ENCODE measurements around the gene PTCH1. TPM values are rescaled to one million over a fixed set of nuclear protein-coding genes. Genes with fewer than 3 reads are reported as not detected.

The PTCH1 gene
- total RNA-seq, 1 donor: 1.7 TPM

DNA sequence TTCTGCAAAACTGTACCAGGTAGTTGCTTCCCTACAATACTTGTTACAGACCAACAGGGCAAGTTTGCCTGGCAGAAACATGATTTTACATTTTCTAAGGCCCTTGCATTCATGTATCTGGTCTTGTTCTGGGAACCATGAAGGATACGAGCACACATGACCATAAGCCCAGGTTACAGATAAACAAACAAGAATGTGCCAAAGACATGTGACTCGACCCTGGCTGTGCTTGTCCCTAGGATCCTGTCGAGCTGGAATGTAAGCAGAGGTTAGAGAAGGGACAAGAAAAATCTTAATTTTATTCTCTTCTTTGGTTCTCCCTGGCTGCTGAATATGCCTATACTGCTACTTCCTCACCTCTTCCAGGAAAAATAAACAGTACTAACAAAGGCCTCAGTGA lies 32.5 kb downstream of the PTCH1 start:
- no peak overlapping the region for H3K4me3 ChIP-seq (ENCODE audit: low read depth, low read length)
- DNase-seq (ENCODE audit: low read depth): no peak
- TF ChIP-seq, protein P1, sequence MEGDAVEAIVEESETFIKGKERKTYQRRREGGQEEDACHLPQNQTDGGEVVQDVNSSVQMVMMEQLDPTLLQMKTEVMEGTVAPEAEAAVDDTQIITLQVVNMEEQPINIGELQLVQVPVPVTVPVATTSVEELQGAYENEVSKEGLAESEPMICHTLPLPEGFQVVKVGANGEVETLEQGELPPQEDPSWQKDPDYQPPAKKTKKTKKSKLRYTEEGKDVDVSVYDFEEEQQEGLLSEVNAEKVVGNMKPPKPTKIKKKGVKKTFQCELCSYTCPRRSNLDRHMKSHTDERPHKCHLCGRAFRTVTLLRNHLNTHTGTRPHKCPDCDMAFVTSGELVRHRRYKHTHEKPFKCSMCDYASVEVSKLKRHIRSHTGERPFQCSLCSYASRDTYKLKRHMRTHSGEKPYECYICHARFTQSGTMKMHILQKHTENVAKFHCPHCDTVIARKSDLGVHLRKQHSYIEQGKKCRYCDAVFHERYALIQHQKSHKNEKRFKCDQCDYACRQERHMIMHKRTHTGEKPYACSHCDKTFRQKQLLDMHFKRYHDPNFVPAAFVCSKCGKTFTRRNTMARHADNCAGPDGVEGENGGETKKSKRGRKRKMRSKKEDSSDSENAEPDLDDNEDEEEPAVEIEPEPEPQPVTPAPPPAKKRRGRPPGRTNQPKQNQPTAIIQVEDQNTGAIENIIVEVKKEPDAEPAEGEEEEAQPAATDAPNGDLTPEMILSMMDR (IDR thresholded peaks at IDR 0.05; ENCODE audit: insufficient read depth, low read depth, low read length): no peak

DNA sequence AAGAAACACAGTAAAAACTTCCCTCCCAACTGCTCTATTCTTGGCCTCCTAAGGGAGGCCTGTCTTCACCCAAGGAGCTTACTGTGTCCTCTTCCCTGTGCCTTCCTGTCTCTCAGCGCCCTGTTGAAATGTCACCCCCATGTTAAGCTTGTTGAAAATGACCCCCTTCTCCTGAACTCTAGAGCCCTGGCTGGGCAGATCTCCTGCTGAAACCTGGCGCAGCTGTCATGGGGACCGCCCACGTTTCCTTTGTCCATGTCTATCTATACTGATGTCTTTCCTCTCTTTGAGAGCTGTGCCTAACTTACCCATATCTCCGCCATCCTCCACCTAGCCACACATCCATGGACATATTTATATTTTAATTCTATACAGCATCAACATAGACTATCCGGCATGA lies 33.3 kb downstream of the PTCH1 start:
- TF ChIP-seq, protein P1 (IDR thresholded peaks at IDR 0.05; ENCODE audit: insufficient read depth, low read depth, low read length): no peak
- no peak overlapping the region for H3K4me3 ChIP-seq (ENCODE audit: low read depth, low read length)
- DNase-seq (ENCODE audit: low read depth): no peak

DNA sequence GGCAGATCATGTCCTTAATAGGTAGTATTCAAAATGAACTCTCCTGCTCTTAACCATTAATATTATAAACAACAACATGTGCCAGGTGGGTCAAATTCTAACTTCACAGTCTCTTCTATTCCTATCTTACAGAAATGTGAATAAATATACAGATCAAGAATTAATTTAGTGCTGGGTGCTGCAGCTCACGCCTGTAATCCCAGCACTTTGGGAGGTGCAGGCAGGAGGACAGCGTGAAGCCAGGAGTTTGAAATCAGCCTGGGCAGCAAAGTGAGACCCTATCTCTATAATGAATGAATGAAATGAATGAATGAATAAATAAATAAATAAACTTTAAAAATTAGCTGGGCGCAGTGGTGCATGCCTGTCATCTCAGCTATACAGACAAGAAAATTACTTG lies 34.1 kb downstream of the PTCH1 start:
- H3K4me3 ChIP-seq (ENCODE audit: low read depth, low read length): no peak overlapping the region
- TF ChIP-seq, protein P1 (IDR thresholded peaks at IDR 0.05; ENCODE audit: insufficient read depth, low read depth, low read length): no peak
- no peak for DNase-seq (ENCODE audit: low read depth)

DNA sequence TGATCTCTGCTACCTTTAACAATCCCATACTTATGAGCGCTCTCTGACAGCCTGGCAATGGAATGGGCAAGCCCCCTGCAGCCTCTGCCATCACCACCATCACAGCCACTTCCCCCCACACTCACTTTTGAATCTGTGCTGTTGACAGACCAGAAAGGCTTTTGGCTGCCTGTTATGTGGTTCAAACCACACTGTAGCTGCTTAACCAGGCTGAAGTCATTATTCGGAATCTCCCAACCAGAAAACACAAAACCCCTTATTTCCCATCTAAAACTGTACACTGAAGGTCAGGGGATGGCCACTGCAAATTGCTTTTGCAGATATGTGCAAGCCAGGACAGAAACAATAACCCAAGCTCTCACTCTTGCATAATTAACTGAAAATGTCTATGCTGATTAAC lies 35.8 kb downstream of the PTCH1 start:
- DNase-seq (ENCODE audit: low read depth): no peak
- H3K4me3 ChIP-seq (ENCODE audit: low read depth, low read length): no peak overlapping the region
- TF ChIP-seq, protein P1 (IDR thresholded peaks at IDR 0.05; ENCODE audit: insufficient read depth, low read depth, low read length): no peak

DNA sequence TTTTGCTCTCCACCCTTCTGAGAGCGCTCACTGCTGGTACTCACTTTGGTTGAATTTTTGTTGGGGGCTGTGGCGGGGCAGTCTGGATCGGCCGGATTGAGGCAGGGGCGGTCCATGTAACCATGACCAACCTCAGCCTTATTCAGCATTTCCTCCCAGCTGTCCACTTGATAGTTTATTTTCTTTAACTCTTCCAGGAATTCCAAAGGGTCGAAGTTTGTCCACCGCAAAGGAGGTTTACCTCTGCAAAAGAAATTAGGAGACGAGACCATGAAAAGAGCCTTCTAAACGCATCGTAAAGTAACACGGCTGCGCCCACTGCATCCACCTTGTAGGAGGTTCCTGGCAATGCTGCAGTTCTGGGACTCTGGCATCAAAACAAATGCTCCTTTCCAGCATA lies 36.4 kb downstream of the PTCH1 start:
- DNase-seq (ENCODE audit: low read depth): no peak
- TF ChIP-seq, protein P1 (IDR thresholded peaks at IDR 0.05; ENCODE audit: insufficient read depth, low read depth, low read length): no peak
- H3K4me3 ChIP-seq (ENCODE audit: low read depth, low read length): no peak overlapping the region

DNA sequence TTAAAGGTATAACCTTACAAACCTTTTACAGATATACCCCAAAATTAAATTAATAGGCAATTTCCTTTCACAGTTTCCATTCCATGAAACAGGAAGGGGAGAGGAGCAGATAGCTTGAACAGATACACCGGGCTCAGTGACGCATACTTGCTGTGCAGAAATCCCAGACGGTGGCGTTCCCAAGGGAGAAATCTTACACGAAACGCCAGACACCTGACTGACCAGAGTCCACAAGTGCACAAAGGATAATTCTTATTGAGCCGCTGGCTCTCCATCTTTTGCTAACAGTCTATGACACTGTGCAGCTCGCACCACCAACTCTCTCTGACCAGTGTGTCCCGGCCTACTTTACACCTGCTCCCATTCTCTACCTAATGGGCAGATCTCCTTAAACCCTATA lies 37.4 kb downstream of the PTCH1 start:
- no peak overlapping the region for H3K4me3 ChIP-seq (ENCODE audit: low read depth, low read length)
- TF ChIP-seq, protein P1 (IDR thresholded peaks at IDR 0.05; ENCODE audit: insufficient read depth, low read depth, low read length): no peak
- no peak for DNase-seq (ENCODE audit: low read depth)

DNA sequence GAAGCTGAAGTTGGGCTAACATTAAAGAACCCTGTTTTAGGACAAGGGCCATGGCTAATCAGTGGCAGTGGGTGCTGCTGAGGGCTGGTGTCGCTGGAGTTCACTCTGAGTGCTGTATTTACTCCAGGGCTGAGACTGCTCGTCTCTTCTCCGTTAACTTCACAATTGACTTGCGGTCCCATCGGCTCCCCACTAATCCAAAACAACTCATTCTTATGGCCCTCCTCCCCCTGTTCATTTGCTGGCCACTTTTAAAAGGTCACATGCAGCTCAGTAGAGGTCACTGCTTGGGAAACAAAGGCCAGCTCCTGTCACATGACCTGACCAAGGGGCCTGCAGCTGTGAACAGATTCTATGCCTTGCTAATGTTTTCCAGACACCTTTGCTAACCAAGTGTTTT lies 38.4 kb downstream of the PTCH1 start:
- DNase-seq (ENCODE audit: low read depth): peak; percentile 81
- TF ChIP-seq, protein P1 (IDR thresholded peaks at IDR 0.05; ENCODE audit: insufficient read depth, low read depth, low read length): no peak
- no peak overlapping the region for H3K4me3 ChIP-seq (ENCODE audit: low read depth, low read length)

All from fibroblast of villous mesenchyme (primary cell).